GM18519 (cell line): ENCODE measurements around the gene ITFG2.

Source experiments
- ATAC-seq: cut with Tn5 transposase; IDR thresholded peaks from one replicate; pipeline ENCODE4 v1.9.1; 2021; ENCODE audit warnings: mild to moderate bottlenecking, moderate library complexity; ENCODE audit not compliant: unreplicated experiment, low FRiP score

The ITFG2 gene

GRCh38 chr12:2826721-2827515, 14.4 kb downstream of the ITFG2 start:
- no peak for ATAC-seq

DNA sequence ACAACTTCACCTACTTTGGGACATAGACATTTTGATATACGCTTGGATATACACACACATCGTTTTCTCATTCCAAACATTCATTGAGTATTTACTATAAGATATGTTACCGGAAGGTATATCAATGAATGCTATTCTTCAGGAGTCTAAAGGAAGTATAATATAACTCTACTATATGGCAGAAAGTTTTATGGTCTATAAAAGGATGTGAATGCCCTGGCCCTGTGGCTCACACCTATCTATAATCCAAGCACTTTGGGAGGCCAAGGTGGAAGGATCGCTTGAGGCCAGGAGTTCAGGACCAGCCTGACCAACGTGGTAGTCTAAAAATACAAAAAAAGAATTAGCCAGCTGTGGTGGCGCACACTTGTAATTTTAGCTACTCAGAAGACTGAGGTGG, 16.8 kb downstream of the ITFG2 start:
- no peak for ATAC-seq

DNA sequence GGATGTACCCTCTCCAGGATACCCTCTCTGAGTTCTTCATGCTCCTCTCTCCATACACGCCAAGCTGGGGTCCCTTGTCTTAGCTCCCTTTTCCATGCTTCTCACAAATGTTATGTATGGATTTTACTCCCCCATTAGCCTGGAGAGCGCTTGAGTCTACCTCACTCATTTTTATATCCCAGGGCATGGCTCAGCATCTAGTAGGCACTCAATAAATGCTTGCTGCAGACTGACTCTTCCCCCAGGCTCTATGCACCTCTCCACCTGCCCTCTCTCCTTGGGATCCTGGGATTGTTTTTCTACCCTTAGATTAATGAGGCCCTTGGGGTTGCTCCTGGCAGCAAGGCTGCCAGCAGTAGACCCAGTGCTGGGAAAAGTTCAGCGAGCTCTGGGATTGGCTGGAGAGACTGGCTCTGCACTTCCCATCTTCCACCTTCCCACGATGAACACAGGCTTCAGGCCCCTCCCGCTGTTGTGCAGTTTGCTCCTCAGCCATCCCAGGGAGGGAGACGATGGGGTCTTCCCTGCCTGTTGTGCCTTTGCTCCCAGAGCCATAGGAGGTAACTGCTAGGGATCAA, 20.2 kb downstream of the ITFG2 start:
- no peak for ATAC-seq

DNA sequence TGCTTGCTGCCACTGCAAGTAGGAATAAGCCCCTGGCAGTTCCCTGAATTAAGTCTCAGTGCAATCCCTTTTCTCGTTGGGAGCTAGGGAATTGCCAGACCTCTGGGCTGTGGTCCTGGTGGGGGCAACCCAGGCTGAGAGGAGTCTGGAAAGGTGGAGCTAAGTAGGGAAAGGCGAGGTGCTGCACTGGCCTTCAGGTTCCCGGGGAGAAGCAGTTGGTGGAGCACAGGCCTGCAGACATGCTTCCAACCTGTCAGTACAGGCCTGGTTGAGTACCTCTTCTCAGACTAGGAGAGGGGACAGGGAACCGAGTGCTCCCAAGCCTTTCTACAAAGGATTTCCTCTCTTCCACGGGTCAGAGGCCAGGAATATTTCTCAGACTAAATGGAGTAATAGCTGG, 20.9 kb downstream of the ITFG2 start:
- no peak for ATAC-seq

- ATAC-seq = no peak
These were observed 21.3 kb downstream of the ITFG2 start for GRCh38 chr12:2833810-2834209.

DNA sequence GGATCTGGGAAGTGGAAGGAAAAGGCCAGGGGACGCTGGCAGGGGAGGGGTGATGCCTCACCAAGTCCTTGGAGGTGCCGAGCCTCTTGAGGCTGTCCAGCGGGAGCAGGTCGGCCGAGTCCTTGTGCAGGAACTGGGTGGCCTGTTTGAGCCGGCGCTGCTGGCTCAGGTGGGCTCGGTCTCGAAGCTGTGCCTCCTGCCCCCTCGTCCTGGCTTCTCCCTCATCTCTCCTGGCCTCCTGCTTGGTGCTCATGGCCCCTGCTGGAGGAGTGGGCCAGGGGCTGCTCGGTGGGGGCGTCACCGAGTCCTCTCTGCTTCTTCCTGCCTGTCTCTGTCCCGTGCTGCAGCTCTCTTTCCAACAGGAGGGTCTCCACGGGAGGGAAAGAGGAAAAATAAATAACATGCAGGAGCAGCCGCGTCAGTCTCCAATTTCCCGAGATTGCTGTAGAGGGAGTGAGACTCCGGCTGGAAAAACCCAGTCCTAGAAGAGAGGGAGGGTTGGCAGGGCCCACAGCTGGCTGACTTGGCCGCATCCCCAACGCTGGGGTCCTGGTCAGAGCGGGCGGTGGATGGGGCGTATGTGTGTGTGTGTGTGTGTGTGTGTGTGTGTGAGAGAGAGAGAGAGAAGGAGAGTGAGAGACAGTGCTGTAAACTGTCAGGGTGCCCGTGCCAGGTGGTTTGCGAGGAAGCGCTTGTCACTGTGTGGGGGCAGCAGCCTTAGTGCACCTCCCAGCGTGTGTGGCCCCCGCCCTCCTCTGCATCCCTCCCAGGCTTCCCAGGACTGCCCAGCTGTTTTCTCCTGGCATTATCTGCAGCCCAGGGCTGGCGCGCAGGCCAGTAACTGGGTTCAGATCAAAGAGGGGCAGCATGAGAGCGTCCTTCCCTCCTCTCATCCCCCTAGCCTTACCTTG, 22.4 kb downstream of the ITFG2 start, which contains the start of gene NRIP2:
Gene NRIP2 (minus strand): TSS at position 455 of the 911 bp plus-strand sequence. CDS start 52 bp downstream, at position 403.
- ATAC-seq = no peak

GRCh38 chr12:2835691-2836403, 23.4 kb downstream of the ITFG2 start:
- no peak for ATAC-seq

GRCh38 chr12:2836574-2836973, 24.1 kb downstream of the ITFG2 start:
- no peak for ATAC-seq

DNA sequence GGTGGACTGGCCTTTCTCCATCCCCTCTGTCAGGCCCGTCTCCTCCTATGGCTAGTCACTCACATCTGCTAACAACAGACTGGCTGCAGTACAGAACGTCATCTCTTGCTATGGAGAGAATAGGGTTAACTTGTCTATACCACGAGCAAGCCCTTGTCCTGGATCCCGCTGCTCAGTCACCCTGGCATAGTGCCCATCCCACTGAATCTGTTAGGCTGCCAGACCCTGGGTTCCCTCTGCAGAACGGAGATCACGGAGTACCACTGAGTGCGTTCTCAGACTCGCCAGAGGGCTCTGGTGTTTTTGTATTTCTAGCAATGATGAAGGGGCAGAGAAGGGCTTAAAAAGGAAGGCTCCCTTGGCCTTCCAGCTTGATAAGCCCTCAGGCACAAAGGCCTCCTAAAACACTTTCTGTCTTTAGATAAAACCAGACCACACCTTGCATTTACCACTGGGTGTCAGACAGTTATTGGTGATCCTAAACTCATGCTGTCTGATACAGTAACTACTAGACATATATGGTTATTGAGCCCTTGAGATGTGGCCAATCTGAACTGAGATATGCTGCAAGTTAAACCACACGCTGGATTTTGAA, 28.7 kb downstream of the ITFG2 start:
- ATAC-seq = no peak

GRCh38 chr12:2842948-2843347, 30.5 kb downstream of the ITFG2 start:
- no peak for ATAC-seq

GRCh38 chr12:2844786-2845185, 32.3 kb downstream of the ITFG2 start:
- no peak for ATAC-seq

DNA sequence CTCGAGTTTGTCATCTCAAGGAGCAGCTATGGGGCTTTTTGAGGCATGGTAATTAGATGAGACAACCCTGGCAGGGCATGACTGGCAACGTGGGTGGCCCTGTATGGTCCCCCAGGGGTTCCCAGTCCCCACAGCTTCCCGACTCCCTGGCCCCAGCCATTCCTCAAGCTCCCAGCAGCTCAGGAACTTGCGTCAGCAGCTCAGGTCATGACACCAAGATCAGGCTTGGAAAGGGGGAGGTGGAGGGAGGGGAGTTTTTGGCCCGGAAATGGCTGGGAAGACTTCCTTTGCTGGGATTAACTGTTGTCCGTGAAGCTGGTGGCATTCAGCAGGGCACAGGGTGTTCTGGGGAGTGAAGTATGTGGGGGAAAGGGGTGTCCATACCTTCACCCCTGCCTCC, 32.8 kb downstream of the ITFG2 start:
- ATAC-seq = no peak

DNA sequence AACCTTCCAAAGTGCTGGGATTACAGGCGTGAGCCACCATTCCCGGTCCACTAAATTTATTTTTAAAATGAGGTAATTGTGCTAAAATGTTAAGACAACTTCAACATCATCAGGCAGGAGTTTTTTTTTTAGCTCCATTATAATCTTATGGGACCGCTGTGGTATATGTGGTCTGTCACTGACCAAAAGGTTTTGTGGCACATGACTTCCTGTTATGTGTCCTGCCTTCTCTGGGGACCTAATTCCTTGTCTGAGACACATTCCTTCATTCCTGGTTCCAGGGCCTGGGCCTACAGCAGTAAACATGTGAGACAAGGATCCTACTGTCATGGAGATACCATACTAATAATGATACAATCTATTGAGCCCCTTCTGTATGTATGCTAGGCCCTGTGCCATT, 39.5 kb downstream of the ITFG2 start:
- ATAC-seq = no peak

GRCh38 chr12:2853626-2854025, 41.2 kb downstream of the ITFG2 start:
- no peak for ATAC-seq

DNA sequence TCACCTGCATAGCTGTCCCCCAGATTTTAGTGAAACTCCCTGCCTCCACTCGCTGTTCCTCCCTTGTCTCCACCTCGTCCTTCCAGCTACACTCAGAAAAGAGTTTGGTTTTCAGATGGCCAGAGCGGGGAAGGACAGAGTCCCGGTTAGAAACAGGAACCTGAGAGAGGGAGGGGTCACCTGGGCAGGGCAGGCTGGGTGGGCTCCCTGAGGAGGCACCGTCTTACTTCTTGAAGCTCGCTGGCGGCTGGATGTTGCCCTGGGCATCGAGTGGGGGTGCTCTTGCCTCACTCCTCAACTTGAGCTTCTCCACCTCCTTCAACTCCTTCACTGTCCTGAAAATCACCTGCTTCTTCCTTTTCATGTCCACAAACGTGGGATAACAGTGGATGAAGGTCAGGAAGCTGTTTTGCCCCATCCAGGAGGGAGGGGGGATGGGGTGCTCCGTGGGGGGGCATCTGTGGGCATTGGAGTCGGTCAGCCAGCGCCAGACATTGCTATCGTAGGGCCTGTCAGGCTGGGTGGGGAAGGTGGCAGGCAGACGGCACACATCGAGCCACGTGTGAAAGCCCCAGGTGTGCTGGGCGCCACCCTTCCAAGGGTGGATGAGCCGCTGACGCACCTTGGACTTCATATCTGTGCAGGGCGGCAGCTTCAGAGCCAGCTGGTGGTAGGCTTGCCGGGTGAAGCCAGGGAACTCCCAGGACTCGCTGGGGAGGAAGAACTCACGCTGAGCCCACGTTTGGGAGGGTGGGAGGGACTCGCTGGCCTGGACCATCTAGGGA, 42.4 kb downstream of the ITFG2 start:
- ATAC-seq = no peak

DNA sequence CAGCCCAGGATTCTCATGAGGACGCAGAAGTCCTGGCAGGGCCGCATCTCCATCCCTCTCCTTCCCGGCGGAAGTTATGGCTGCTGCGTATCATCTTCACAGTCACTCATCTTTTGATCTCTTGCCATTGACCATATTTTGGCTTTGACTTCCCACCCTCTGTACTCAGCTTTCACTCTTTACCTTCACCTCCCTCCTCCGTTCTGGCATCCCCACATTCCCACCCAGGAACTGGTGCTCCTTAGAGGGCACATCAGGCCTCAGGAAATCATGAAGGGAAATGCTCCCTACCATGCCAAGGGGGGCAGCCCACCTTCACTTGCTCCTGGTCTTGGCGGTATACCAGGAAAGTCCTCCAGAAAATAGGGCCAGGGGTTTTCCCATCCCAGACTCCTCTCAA, 43.1 kb downstream of the ITFG2 start:
- ATAC-seq = no peak

DNA sequence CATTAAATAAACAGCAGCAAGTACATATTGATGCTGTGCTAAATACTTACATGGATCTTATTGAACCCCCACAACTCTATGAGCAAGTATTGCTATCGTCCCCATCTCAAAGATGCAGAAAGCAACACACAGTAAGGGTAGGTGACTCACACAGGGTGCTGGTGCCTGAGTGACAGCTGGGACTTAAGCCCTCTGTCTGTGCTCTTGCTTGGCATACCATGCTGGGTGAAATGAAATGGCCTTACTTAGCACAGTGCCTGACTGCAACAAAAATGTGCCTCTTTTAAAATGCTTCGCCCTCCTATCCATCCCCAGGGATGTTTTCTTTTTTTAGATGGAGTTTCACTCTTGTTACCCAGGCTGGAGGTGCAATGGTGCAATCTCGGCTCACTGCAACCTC, 43.6 kb downstream of the ITFG2 start:
- no peak for ATAC-seq

GRCh38 chr12:2857021-2857431, 44.6 kb downstream of the ITFG2 start, which contains the start of gene TEX52:
Gene TEX52 (minus strand): TSS chr12:2857039. CDS start chr12:2857026, 13 bp downstream.
- no peak for ATAC-seq

- ATAC-seq = no peak
These were observed 45.1 kb downstream of the ITFG2 start for GRCh38 chr12:2857576-2857975.
